Endometrial microvascular endothelial cells (primary cell): ENCODE results near the gene PASK. TPM values are rescaled to one million over a fixed set of nuclear protein-coding genes. Genes with fewer than 3 reads are reported as not detected.

Experiments
- in situ Hi-C: cut with HindIII; loops from 2 replicates; pipeline ENCODE4 v1.10.0; 2017; ENCODE audit warnings: low sequenced_read_pairs, low pct_unique_long_range_greater_than_20kb; ENCODE audit errors: inconsistent ontology term
- total RNA-seq: library from RNA; depleted of rRNA; stranded (reverse); fragments of >200 nt; gene quantifications from one replicate; pipeline ENCODE4 v1.2.3, GENCODE V29; 2015; ENCODE audit errors: inconsistent ontology term

Gene PASK
- total RNA-seq, 1 donor from 2014 or later, result 4.1 TPM

GRCh38 chr2:241182531-241183133, 33.4 kb upstream of the PASK start:
- in situ Hi-C loops, result no loop called here

- in situ Hi-C loops, result no loop called here
These were observed 32.9 kb upstream of the PASK start for GRCh38 chr2:241182126-241182525.

- in situ Hi-C loops, result no loop called here
These were observed 31.2 kb upstream of the PASK start for GRCh38 chr2:241180495-241180894.

DNA sequence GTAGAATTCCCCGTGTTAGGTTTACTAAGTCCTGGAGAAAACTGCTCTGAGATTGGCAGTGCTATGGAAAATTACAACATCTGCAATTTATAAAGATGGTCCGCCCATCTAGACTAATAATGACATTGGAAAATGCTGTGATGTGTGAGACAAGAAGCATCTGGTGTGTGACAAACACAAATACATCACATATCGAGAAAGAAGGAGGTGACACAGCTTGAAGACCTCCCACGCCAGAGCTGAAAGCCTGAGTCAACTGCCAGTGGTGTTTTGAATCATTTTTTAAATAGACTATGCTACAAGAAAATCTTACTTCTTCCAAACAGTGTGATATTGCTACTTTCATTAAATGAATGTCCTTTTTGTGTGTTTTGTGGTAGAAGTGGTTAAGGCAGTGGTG, 30.6 kb upstream of the PASK start:
- in situ Hi-C loops, result no loop called here

- in situ Hi-C loops, result no loop called here
These were observed 29.7 kb upstream of the PASK start for GRCh38 chr2:241178961-241179360.

DNA sequence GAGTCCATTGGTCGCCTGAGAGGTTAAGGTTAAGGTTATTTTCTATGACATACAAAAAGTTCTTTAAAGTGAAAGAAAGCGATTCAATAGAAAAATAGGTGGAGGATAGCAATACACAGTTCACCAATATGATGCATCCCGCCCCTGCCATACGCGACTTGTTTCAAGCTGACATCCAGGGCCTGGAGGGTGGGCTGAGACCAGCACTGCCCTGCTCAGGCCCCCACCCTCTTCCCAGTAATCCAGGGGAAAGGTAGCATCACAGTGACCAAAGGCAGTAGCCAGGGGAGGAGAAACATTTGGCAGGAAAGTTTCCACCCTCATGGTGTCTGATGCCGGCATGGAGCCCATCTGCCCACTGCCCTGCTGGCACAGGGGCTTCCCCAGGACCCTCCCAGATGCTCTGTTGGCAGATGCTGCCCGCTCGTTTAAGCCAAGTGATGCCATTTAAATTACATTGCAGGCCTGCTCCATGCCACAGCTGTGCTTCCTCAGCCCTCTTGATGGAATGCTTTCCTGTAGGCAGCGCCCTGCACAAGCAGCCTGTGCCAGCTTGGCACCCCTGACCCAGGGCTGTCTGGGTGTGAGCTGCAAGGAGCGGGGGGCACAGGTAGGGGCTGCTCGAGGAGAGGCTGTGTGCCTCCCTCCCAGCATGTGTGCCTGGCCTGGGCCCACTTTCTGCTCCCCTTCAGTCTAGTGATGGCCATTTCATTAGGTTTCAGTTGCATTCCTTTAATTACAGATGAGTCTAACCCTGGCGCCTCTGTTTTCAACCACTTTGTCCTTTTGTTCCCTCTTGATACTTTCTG, 28.5 kb upstream of the PASK start:
- in situ Hi-C loops, result no loop called here

DNA sequence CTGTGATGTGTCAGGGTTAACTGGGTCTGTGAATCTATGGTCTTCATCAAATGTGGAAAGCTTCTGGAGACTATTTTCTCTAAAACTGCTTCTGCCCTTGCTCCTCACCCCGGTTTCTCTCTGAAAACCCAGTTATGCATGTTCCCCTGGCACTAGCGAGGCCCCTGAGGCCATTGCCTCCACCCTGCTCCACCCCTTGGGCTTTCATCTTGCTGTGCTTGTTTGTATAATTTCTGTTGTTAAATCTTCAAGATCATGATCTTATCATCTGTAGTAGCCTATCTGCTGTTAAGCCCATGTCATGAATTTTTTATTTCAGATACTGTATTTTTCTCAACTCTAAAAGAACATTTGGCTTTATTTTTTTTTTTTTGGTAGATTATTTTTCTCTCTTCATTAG, 24.3 kb upstream of the PASK start:
- in situ Hi-C loops, result no loop called here

DNA sequence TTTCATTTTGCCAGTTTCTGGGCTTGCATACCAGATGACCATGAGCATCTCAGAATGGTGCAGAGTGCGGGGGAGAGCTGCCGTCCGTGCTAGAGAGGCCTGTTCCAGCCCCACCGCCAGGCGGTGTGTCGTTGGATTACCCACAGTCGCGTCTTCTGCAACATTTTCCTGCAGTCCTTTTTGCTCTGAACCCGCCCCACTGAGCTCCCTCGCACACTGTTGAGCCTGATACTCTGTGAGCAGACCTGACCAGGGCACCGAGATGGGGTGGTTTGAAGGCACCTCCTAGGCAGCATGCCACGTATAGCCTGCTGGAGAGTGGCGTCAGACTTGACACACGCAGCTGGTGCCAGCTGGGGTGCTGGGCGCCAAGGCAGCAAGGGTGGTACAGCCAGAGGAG, 19.1 kb upstream of the PASK start:
- in situ Hi-C loops, result no loop called here

GRCh38 chr2:241163601-241164118, 14.4 kb upstream of the PASK start:
- in situ Hi-C loops, result no loop called here

DNA sequence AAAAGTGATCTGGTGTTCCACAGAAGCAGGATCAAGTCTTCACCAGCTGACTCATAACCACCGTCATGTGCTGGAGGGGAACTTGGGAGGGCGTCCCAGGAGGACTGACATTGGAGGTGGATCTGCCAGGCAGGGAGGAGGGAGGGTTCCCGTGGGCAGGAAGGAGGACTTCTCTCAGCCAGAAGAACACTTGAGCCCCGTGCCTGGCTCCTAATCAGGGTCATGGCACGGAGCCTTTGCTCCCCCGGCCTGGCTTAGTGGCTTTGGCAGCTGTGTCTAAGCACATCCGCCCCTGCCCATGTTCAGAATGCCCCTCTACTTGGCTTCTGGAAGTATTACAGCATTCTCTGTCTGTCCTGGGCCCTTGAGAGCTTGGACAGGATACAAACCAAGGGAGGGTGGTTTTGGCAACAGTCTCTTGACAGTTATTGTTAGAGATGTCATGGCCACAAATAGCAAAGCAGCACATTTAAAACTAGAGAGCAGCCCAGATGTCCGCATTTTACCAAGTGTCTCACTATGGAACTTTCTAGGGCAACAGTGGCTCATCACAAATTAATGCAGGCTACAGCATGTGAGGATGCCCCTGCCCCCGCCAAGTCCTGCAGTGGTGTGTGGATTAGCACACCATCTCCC, 12.5 kb upstream of the PASK start:
- in situ Hi-C loops, result no loop called here

DNA sequence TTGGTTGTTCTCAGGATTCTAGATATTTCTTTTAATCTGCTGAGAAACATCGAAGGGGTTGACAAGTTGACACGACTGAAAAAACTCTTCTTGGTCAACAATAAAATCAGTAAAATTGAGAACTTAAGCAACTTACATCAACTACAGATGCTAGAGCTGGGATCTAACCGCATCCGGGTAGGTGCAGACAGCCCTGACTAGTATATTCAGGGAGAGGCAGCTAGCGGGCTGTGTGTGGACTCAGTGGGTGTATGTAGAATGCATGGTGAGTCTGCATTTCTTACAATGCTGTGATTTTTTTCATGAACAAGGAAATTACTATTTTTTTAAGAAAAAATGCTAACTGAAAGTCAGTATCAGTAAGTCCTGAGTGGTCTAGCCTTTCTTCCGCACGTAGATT, 11.0 kb upstream of the PASK start:
- in situ Hi-C loops, result no loop called here

DNA sequence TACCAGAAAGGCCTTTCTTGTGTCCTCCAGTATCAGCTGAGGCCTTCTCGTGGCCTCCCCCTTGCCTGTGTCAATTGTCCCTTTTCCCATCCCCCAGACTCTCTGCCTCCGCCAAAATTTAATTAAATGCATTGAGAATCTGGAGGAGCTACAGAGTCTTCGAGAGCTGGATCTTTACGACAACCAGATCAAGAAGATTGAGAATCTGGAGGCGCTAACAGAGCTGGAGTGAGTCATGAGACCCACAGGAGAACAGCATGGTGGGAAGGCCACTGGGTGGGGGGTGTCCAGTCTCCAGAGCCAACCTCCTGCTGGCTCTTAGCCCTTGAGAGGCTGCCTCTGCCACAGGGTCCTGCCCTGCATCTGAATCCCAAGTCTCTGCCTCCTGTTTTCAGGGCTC, 9.8 kb upstream of the PASK start:
- in situ Hi-C loops, result no loop called here

- in situ Hi-C loops, result no loop called here
These were observed 9.3 kb upstream of the PASK start for GRCh38 chr2:241158546-241158900.

GRCh38 chr2:241157841-241158545, 8.7 kb upstream of the PASK start:
- in situ Hi-C loops, result no loop called here

- in situ Hi-C loops, result no loop called here
These were observed 7.7 kb upstream of the PASK start for GRCh38 chr2:241156971-241157441.

DNA sequence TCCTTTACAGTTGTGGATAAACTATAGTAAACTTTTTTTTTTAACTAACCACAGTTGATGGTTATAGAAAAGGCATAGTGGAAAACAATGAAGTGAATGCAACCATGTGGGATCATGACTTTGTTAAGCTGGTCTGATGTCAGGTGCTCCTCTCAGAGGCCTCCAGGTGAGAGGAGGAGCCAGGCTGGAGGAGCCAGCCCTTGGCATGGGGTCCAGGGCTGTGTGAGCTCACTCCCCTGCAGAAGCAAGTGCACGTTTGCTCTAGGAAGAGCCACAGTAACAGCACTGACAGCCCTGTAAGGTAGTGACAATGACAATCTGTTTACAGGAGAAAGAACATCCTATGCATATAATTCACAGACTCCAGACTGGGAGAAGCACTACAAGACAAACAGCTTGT, 6.7 kb upstream of the PASK start:
- in situ Hi-C loops, result no loop called here

- in situ Hi-C loops, result no loop called here
These were observed 5.6 kb upstream of the PASK start for GRCh38 chr2:241154915-241155314.

GRCh38 chr2:241153616-241154015, 4.3 kb upstream of the PASK start:
- in situ Hi-C loops, result no loop called here

DNA sequence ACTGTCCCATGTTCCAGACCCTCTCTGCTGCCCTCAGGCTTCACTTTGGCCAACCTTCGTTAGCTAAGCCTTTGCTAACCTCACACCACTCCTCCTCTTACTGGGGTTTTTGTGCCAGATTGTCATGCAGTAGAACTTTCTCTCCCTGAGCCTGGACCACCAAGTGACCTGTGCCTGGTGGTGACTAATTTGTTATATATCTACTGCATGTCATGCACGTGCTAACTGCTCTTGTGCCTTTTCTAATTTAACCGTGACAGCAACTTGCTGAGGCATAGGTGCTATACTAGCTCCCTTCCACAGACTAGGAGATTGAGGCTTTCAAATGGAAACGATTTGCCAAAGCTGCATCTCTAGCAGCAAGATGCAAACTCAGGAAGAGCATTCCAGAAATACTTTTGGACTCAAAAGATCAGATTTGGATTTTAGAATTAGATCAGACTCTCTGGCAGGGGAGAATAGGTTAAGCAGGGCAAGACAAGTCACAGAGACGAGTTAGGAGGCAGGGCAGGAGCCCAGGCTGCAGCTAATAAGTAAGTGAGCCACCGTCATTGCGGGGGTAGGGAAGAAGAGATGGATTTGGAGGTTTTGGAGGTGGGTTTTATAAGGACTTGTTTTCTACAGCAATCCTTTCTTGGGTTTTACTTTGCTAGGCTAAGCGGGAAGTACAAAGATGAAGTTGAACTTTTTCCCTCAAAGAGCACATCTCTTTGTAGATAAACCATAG, 2.8 kb upstream of the PASK start:
- in situ Hi-C loops, result no loop called here
